GM18868 (cell line): ENCODE data around the gene TAF1C.
"Not testable (repeated sequence)": the region's sequence is repeated elsewhere in the genome, so short reads cannot be mapped to it uniquely, and the experiment has no call there.

ENCODE experiments used
- ATAC-seq: cut with Tn5 transposase; IDR thresholded peaks from one replicate; pipeline ENCODE4 v1.9.1; 2021; ENCODE audit warnings: mild to moderate bottlenecking, moderate library complexity; ENCODE audit not compliant: unreplicated experiment

Gene TAF1C

DNA sequence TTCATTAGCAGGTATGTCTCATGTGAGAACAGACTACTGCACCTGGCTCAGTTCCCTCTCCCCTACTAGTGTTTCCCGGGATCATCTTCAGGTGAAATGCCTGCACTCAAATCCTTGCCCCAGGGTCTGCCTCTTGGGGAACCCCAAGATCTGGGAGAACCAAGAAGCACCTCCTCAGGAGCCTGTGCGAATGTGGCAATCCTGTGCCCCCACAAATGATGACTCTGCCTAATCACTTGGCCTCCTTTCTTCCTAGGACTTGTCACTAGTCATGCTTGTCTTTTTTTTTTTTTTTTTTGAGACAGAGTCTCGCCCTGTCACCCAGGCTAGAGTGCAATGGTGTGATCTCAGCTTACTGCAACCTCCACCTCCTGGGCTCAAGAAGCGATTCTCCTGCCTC lies 25.8 kb upstream of the TAF1C start:
- no peak for ATAC-seq

DNA sequence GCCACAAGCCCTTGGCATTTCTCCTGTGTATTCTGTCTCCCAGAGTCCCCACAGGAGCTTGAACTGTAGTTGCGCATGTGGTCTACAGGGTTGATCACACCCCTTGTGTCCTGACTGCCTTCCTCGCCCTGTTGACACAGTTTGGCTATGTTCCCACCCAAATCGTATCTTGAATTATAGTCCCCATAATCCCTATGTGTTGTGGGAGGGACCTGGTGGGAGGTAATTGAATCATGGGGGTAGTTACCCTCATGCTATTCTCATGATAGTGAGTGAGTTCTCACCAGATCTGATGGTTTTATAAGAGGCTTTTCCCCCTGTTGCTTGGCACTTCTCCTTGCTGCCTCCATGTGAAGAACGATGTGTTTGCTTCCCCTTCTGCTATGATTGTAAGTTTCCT lies 25.3 kb upstream of the TAF1C start:
- ATAC-seq, result no peak

DNA sequence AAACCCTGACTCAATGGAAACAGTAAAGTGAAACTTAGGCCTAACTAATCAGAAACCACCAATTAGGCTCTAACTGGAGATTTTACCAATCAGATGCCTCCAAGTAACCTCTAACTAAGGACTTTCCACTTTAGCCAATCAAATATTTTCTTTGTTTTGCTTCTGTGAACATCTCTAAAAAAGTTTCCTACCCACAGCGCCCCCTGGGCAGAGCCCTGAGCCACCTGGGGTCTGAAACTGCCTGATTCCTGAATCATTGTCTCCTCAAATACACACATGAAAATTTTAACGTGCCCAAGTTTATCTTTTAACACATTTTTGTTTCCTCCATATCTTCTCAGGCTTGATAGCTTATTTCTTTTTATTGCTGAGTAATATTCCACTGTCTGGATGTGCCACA lies 23.1 kb upstream of the TAF1C start:
- ATAC-seq, result no peak

DNA sequence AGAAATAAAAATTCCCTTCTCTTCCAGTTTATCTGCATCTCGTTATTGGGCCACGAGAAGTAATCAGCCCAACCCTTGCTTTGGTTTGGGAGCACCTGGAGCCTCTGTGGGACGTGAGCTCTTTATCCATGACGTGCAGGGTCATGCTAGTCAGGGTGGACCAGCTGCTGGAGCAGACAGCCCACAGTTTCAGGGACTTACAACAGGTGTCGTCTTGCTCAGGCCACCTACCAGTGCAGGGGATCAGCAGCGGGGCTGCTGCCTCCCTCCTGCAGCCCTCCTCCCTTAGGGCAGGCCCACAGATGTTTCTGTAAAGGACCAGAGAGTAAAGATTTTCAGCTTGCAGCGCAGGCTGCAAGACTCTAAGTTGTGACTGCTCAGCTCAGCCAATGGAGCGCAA lies 21.0 kb upstream of the TAF1C start:
- ATAC-seq, result no peak

DNA sequence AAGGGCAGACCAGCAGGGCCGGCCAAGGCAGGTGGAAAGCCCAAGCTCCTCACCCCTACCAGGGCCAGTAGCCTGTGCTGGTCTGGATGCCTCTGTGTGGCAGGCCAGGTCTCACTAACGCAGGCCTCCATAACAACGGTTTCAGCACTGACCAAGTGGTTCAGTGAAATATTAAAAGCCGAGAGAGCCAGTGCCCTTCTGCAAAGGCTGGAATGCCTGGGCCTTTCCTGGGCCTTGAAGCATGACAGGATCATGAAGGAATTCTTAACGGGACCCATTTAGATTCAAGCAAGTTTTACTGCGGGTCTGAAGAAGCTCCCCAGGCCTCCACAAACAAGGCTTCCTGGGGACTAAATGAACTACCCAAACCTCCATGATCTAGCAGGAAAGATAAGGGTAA lies 20.4 kb upstream of the TAF1C start:
- no peak for ATAC-seq

DNA sequence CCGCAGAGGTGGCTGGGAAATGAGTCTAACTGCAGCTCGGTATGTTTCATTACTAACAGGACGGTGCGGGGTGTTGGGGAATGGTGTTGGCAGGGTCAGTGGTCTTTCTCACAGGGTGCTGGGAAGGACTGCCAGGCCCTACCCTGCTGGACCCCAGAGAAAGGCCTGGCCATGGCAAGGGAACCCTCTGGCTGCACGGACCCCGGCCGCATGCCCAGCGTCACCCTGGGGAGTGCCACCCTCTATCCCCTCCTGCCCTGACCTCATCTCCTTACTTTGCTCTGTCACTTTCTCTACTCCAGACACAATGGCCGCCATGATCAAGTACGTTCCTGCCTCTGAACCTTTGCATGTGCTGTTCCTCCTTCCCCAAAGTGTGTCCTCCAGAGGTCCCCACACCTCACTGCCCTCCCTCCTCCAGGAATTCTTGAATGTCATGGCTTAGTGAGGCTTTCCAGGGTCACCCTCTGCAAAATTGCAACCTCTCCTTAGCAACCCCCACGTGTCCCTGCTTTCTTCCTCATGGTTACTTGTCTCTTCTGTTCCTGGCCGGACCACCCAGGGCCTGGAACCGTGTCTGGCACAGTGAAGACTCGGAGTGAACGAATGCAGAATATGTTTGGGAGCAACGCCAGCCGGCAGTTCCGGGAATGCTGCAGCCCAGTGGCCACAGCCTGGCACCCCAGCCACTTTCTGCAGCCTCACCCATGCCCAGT lies 19.3 kb upstream of the TAF1C start:
- no peak for ATAC-seq

DNA sequence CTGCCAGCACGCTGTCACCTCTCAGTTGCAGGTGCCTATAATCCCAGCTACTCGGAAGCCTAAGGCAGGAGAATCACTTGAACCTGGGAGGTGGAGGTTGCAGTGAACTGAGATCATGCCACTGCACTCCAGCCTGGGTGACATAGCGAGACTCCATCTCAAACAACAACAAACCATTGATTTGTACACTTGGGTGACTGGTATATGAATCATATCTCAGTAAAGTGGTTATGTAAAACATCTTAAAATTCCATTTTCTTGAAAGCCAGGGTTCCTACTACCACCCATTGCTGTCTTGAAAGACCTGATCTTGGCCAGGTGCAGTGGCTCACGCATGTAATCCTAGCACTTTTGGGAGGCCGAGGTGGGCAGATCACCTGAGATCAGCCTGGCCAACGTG lies 18.3 kb upstream of the TAF1C start:
- not testable (repeated sequence) for ATAC-seq

DNA sequence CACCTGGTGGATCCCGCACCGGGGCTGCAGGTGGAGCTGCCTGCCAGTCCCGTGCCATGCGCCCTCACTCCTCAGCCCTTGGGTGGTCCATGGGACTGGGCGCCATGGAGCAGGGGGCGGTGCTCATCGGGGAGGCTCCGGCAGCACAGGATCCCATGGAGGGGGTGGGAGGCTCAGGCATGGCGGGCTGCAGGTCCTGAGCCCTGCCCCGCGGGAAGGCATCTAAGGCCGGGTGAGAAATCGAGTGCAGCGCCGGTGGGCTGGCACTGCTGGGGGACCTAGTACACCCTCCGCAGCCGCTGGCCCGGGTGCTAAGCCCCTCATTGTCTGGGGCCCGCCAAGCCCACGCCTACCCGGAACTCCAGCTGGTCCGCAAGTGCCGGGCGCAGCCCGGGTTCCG lies 17.7 kb upstream of the TAF1C start:
- ATAC-seq, result not testable (repeated sequence)

DNA sequence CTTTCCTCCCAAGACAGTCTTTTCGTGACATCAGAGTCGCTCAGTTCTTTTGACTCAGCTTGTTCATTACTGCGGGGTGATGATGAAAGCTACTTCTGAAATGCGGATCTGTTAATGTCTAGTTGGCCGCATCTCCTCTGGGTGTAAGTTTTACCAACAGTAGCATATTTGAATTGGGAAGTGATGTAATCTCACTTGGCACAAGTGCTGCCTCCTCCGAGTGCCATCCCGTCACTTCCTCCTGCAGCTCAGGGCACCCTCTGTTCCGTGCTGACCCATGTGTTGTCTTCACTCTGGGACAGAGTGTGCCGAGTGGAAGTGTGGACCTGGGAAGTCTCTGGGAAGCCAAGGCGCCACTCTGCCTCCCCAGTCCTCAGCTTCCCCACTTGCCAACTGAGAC lies 13.0 kb upstream of the TAF1C start:
- no peak for ATAC-seq

DNA sequence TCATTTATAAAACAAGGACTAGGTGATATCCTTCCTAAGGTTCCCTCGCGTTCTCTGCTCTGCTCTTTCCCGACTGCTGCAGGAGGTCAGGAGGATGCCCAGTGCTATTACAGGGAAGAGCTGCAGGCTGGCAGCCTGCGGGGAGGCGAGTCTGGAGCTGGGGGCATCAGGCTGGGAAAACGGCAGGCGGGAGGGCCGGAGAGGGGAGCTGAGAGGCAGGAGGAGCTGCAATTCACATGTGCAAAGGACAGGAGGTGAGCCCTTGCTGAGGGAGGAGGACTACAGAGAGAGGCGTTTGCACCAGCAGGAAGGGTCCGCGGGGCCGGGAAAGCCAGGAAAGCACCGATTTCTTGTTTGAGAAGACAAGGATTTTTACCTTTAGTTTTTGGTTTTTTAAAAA lies 12.2 kb upstream of the TAF1C start:
- no peak for ATAC-seq

DNA sequence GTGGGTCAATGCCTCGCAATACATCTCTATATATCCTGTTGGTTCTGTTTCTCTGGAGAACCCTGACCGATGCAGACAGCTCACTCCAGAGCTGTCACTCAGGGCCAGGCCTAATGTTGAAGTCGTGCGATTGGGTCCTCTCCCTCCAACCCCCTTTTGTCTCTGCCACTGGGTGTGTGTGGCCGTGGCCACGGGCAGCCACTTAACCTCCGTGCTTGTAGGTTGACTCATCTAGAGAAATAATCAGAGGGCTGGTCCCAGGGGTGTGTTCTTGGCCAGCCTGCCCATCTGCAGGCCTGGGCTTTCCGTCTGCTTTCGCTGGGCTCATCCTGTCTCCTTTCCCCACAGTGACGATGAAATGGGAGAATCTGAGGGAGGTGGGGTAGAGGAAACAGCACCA lies 11.5 kb upstream of the TAF1C start:
- no peak for ATAC-seq

DNA sequence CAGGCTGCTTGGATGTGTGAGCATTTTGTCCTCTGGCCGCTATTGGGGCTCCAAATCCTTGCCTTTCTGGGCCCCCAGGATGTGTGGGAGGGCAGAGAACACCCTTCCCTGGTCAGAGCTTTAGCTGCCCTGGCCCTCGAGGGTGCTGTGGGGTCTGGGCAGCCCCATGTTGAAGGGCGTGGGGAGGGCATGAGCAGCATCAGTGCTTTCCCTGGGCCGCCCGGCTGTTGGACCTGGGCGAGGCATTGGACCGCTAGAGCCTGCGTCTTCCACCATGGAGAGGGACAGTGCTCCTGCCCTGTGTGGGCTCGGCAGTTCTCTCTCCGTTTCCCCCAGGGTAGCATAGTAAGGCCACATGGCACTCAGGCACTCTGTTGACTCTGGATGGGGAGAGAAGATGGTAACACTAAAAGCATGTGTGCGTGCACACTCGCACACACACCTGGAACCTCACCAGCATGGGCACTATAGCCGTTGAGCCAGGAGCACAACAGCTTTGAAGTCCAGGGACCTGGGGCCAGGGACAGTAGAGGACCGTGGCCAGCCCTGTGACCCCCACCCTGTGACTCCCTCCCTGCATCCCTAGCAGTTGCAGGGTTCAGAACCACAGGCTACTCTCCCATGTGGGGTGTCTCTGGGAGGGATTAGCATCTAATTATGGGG lies 10.7 kb upstream of the TAF1C start:
- no peak for ATAC-seq

DNA sequence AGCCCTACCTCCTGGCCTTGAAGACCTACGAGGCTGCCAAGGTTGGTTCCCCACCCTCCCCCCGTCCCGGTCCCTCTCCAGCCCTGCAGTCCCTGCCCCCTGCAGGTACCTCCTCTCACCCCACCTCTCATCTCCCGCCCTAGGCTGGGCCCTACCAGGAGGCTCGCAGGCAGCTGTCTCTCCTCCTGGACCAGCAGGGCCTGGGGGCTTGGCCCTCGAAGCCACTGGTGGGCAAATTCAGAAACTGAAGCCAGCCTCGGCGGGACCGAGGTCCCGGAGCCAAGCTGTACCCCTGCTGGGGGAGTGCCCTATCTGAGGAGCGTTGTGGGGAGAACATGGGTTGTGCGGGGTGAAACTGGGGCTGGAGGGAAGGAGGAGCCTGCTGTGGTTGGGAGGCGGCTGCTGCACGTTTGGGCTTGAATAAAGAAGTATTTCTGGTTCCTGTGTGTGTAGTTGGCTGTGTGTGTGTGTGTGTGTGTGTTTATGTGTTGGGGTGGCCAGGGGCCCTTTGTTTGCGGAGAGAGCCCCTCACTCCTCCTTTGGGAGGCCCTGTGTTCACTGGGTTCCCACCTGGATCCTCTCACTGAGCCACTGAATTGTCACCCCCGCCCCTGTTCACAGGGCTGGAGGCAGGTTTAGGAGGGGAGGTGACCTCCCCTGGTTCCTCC lies 10.0 kb upstream of the TAF1C start:
- ATAC-seq, result no peak

DNA sequence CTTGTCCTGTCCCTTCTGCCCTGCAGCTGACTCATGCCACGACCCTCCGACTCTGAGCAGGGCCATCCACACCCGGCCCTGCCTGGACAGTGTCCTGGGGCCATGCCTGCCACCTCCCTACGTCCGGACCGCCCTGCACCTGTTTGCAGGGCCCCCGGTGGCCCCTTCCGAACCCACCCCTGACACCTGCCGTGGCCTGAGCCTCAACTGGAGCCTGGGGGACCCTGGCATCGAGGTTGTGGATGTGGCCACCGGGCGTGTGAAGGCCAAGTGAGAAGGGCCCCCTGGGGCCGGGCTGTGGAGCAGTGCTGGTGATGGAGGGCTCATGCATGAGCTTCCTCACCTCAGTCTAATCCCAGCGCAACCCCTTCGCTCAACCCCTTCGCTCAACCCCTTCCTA lies 9.2 kb upstream of the TAF1C start:
- no peak for ATAC-seq

DNA sequence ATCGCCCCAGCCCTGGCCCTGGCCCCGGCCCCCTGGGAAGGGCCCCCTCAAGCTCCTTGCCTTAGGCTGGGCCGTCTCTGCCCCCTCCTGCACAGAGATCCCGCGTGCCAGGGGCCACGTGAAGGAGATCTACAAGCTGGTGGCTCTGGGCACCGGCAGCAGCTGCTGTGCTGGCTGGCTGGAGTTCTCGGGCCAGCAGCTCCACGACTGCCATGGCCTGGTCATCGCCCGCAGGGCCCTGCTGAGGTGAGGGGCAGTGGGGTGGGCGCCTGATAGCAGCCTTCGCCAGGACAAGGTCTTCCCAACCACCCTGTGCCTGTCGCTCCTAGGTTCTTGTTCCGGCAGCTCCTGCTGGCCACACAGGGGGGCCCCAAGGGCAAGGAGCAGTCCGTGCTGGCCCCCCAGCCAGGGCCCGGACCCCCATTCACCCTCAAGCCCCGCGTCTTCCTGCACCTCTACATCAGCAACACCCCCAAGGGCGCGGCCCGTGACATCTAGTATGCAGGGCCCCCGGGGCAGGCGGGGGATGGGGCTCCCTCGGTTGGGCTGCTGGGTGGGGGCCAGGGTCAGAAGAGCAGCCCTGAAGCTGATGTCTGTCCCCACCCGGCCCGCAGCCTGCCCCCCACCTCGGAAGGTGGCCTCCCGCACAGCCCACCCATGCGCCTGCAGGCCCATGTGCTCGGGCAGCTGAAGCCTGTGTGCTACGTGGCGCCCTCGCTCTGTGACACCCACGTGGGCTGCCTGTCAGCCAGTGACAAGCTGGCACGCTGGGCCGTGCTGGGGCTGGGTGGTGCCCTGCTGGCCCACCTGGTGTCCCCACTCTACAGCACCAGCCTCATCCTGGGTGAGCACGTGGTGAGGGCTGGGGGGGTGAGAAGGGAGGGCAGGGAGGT lies 8.6 kb upstream of the TAF1C start:
- ATAC-seq, result no peak

DNA sequence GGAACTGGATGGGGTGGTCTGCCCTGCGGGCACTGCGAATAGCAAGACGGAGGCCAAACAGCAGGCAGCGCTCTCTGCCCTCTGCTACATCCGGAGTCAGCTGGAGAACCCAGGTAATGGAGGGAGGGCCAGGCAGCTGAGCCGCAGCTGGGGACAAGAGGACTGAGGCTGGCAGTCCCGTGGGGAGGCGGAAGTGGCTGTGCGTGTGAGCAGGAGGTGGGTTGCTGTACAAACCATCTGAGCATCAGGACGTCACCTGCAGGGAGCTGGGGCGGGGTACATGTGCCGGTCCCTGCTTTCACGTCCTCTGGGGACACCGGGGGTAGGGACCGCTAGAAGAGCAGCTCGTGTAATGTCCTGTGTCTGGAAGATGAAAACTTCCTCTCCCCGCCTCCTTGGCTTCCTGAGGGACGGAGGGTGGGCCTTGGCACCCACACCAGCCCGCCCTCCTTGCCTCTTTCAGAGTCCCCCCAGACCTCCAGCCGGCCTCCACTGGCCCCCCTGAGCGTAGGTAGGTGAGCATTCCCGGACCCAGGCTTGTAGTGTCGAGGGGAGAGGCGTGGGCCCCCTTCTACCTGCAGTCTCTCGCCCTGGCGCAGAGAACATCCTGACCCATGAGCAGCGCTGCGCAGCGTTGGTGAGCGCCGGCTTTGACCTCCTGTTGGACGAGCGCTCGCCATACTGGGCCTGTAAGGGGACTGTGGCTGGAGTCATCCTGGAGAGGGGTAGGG lies 7.8 kb upstream of the TAF1C start:
- ATAC-seq, result no peak

DNA sequence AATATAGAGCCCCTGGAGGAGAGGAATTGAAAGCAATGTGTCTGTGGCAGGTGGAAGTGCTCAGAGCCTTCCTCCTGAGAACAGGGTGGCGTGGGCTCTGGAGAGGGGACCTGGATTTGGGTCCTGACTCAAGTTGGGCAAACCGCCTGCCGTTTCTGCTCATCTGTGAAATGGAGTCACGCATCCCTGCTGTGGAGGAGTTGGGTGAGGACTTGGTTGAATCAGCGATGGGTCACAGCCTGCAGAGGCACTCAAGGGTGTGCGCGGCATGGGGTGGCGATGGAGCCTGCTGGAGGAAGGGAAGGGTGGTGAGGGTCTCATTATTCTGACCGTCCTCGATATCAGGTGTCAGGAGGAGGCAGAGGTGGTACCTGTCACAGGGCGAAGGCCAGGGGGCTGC lies 7.2 kb upstream of the TAF1C start:
- ATAC-seq, result no peak

DNA sequence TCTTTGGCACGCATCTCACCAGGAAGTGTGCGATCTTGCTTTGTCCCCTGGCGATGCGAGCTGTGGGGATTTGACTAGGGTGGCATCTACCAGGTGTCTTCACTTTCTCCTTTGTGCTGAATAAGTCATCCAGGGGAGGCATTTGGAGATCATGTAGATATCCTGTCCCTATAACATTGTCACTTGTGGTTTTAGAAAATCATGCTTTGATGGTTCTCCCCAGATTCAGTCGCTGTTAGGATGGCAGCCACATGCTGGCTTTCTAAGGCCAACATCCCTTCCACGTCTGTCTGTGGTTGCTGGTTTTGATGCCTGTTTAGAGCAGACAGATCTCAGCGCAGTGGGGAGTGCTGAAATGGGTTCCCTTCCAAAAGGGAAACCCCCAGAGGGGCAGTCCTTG lies 6.6 kb upstream of the TAF1C start:
- ATAC-seq, result no peak

DNA sequence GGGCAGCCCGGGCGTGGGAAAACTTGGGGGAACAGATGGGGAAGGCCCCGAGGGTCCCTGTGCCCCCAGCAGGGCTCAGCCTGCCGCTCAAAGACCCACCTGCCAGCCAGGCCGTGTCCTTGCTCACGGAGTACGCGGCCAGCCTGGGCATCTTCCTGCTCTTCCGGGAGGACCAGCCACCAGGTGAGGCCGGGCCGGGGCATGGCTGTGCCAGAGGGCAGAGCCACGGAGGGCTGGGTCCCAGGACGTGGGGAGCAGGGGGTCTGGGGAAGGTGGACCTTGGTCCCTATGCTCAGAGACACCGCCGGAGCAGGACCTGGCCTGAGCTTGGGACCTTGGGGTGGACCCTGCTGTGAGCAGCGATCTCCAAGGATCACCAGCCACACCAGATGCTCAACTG lies 4.6 kb upstream of the TAF1C start:
- ATAC-seq, result no peak

DNA sequence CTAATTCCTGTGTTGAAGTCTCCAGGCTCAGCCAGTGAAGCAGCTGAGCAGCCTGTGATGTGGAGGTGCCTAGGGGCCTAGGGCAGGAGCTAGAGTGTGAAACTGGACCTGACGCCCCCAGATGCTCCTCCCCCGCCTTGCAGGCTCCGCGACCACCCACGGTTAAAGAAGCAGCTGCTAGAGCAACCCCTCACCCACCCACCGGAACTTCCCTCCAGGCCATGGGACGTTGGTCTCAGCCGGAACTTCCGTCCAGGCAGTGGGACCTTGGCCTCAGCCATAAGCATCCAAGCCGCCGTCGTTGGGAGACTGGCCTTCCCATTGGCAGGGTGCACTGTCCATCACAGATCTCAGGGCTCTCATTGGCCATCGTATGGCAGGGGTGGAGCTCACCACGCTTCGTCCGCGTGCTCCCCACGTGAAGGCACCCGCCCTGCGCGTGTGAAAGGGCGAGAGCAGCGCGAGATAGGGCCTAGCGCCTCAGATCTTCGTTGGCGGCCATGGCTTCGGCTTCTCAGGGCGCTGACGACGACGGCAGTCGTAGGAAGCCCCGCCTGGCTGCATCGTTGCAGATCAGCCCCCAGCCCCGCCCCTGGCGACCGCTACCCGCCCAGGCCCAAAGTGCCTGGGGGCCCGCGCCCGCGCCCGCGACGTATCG lies 4.0 kb upstream of the TAF1C start, which contains the start of gene ADAD2:
Gene ADAD2, plus strand, starts transcription at position 427 of the 658 bp plus-strand sequence. Its CDS starts 74 bp downstream, at position 501.
- no peak for ATAC-seq
